ENCODE data around the gene CPEB1.
"Not testable (repeated sequence)": the region's sequence is repeated elsewhere in the genome, so short reads cannot be mapped to it uniquely, and the experiment has no call there.

CPEB1 gene

DNA sequence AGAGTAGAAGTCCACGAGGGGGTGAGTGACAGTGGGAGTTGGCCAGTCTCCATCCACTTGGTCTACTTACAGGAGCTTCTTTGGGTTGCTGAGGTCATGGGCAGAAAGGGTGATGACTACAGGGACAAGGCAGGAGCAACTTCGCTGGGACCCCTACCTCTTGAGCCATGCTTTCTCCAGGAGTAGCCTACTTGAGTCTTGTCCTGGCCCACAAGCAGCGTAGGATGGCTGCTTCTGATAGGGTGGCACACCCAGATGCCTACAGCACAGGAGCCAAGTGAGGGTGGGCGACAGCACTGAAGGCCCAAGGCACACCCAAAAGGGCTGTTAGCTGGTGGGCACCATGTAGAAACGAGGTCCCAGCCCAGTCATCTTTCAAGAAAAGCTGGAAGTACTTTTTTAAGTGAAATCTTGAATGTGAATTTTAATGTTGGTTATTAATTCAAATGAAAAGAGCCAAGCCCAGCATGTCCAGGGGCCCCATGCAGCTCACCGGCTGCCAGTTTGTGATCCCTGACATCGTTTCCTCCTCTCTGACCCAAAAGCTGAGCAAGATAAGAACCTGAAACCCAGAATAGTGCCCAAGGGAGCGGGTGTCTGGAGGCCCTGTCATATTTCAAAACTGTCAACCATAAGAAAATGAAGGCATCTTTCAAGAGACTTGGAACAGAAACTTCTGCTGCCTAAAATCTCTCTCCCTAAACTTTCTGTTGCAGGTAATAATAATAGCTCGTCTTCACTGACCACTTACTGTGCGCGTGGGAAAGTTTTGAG, 2.2 kb upstream of the CPEB1 start:
- no peak for DNase-seq (ENCODE audit: low read depth)

DNA sequence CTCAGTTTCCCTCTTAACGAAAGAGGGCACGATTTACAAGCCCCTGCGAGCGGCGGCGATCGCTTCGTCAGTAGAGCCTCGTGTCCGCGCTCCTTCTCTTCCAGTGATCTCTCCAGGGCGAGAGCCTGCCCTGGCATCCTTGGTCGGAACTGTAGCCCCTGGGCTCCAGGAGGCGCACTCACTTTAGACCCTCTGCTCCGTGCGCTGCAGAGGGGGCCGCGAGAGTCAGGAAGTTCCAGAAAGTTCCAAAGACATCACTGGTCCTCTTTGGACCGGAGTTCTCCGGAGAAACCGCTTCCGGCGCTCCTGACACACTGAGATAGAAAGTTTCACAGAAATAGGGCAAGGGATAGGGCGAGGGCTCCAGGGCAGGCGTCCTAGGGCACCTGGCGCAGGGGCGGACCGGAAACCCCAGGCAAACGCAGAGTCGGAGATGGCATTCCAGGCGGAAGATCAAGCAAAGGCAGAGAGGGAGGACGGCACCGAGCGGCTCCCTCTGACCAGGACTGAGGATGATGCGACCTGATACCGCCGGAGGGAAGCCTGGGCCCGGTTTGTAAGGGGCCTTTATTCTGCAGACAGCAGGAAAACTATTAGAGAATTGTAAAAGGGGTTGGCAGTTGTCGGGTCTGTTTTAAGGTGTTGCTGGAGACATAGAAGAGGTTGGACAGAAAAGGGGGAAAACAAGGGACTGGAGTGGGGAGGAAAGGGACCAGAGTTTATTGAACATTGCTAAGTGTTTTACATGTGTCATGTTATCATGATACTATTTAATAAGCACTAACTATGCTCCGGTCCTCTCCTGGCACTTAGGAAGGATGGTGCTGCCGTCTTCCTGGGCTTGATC, 1.3 kb upstream of the CPEB1 start:
- DNase-seq (ENCODE audit: low read depth) = no peak

DNA sequence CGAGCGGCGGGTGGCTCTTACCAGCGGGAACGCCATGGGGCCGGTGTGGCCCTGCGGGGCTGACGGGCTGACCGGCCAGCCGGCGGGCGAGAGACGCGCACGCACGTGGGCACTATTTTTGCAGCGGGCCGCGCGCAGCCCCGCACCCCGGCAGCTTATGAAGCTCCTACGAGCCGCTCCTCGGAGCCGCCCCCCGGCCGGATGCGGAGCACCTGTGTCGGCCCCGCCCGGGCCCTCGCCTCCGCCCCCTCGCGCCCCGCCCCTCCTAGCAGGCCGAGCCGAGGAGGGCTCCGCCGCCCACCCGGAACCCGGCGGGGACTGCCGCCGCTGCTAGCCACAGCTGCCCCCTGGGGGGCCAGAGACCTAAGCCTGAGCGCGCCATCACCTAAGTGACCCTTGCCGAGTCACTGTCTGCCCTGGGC, 683 bp upstream of the CPEB1 start:
- DNase-seq (ENCODE audit: low read depth) = no peak

DNA sequence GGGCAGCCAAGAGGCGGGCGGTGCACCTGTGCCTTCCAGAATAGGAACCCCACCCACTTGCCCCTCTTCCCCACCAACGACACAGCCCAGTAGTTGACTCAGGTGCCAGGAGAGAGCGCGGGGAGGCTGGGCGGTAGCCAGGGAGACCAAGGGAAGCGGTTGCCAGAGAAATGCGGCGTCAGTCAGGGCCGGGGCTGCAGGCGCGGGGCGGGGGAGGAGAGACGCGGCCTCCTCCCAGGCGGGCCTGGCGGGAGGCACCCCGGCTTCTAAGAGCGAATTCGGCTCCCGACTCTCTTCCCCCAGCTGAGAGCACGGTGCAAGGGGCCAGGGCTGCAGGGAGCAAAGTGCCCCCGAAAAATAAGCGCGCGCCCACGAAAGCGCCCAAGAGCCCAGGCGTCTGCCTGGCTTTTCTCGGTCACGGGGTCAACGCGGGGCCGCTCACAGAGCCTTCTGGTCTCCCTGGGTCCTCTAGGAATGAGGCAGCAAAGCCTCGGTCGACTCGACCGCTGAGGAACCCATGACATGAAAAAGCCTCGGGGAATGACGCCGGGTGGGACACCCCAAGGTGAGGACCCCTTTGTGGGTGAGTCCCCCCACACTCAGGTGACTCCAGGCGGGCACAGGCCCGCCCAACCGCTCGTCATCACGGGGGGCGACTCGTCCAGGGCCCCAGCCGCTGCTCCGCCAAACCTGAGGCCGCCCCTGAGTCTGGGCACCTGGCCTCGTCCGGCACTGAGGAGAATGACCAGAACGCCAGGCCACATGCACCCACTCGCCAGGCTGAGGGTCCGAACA, 716 bp downstream of the CPEB1 start:
- DNase-seq (ENCODE audit: low read depth) = no peak

DNA sequence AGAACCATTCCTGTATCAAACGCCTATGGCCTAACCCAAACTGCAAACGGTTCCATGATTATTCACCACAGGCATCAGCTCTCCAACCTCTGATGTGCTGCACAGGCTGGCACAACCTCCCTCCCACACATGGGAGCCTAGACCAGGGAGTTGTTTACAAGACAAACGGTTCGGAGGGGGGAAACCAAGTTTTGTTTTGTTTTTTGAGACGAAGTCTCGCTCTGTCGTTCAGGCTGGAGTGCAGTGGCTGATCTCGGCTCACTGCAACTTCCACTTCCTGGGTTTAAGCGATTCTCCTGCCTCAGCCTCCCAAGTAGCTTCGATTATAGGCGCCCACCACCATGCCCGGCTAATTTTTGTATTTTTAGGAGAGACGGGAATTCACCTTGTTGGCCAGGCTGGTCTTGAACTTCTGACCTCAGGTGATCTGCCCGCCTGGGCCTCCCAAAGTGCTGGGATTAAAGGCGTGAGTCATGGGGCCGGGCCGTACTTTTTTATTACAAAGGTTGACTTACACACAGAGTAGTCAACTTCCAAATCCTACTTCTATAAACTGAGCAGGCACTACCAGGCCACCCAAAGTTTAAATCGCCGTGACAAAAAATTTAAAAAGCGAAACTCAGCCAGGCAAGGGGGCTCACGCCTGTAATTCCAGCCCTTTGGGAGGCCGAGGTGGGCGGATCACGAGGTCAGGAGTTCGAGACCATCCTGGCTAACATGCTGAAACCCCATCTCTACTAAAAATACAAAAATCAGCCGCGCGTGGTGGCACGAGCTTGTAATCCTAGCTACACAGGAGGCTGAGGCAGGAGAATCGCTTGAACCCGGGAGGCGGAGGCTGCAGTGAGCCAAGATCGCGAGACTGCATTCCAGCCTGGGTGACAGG, 2.0 kb downstream of the CPEB1 start:
- not testable (repeated sequence) for DNase-seq (ENCODE audit: low read depth)

DNA sequence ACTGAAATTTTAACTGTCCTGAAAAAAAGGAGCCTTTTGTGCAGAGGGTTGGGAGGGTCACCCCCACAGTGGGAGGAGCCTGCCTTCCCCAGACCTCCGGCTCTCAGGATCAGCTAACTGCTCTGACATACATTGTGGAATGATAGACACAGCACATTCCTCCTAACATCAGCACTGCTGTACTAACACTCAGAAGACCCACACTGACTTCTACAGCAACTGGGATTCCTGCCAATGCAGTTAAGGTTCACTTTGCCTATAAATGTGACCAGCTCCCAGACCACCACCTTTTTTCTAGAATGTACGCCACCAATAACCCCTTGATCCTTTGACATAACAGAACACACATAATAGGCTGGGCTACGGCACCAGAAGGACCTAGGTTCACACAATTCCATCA, 3.2 kb downstream of the CPEB1 start:
- DNase-seq (ENCODE audit: low read depth) = no peak

GRCh38 chr15:82642656-82643055, 4.5 kb downstream of the CPEB1 start:
- DNase-seq (ENCODE audit: low read depth) = no peak

DNA sequence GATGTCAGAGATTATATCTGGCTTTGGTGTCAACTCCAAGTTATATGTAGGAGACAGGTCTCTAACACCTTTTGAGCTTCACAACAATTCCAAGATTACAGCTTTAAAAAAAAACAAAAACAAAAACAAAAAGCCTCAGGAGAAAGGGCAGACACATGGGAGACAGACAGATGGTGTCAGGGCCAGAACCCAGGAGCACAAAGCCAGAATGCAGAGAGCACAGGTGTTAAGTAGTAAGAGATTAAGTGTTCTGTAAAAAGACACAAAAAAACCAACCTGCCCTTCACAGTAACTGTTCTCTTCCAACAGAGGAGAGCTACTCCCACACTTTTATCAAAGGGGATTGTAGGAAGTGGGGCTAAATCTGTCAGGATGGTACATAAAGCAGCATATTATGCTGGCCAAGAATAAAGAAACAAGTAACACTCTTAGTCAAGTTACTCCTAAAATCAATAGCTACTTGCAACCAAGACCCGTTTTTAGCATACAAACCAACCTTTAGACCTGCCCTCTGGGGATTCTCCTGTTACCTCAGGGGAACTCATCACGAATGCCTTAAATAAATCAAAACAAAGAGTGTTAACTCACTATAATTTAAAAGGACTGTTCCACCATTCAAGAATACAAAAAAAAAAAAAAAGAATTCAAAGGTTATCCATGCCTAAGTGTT, 5.9 kb downstream of the CPEB1 start:
- no peak for DNase-seq (ENCODE audit: low read depth)

DNA sequence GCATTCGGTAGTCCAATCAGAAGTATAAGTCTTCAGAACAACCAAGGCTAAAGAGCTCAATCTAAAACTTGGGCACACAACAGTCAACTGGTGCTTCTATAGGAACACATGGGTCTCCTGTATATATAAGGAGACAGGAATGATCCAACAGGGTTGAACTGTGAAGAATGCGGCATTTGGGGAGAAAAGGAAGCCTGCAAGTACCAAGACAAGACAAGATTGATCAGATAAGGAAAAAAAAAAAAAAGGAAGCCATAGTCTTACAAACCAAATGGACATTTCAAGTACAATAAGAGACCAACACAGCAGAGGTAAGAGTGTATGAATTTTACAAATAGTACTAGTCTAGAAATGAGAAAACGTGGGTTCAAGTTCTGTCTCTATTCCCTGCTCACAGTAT, 6.5 kb downstream of the CPEB1 start:
- no peak for DNase-seq (ENCODE audit: low read depth)

DNA sequence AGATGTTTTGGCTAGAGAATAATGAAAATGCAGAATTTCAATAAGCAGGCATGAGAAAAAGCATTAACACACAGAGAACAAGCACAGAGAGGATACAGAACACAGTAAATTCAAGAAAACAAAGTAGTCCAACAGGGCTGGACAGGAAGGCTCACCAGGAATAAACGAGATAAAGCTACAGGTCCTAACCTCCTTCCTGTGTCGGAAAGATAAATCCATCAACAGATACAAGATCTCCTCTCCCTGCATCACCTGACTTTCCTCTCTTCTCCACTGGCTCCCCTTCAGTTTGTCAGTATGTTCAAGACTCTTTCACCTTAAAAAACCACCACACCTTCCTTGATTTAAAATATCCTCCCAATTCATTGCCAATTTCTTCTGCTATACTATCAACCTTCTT, 11.4 kb downstream of the CPEB1 start:
- no peak for DNase-seq (ENCODE audit: low read depth)

DNA sequence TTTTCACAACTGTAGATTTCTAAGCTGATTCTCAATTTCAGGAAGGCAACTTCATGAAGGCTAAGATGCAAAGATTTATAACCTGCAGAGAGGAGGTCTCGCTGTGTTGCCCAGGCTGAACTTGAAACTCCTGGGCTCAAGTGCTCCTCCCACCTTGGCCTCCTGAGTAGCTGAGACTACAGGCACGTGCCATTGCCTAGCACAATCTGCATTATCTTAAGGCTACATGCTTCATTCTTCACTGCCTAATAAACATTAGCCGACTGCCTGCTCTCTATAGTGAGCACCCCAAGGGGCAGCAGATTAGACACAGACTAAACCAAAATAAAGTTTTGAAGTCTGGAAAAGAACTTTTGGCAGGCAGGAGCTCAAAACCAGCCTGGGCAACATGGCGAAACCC, 17.1 kb downstream of the CPEB1 start:
- DNase-seq (ENCODE audit: low read depth) = no peak

- DNase-seq (ENCODE audit: low read depth) = no peak
Measured at GRCh38 chr15:82625136-82625535, 22.0 kb downstream of the CPEB1 start.

DNA sequence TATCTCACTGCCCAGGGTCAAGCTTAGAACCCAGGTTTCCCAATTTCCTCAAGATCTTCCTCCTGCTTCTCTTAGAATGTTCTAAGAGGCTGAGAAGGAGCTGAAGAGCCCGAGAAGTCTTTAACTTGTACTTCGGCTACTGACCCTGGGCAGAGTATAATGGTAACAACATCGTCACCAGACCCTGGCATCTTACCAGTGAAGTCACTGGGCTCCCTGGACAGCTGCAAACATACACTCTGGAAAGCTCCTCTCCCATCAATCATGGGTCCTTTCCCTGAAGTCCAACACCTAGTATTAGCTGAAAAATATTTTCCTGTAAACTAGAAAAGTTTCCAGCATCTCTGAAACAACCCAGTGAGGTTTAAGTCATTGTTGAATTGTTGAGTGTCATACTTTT, 22.7 kb downstream of the CPEB1 start:
- DNase-seq (ENCODE audit: low read depth) = no peak

DNA sequence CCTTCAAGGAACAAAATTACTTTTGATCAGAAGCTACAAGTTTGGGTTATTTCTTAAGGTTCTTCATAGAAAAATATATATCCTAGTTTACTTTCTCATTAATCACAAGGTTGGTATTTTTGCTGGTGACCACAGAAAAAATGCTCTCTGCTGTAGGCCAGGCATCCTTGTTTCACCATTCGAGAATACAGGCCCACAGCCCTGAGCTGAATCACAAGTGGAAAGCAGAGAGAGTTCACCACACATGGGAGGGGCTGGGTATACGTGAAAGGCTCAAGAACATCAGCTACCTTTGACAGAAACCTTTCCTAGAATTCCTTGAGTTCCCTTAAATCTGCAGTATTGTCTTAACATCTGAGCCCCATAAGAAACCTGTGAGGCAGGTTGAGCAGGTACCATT, 23.2 kb downstream of the CPEB1 start:
- DNase-seq (ENCODE audit: low read depth) = no peak

DNA sequence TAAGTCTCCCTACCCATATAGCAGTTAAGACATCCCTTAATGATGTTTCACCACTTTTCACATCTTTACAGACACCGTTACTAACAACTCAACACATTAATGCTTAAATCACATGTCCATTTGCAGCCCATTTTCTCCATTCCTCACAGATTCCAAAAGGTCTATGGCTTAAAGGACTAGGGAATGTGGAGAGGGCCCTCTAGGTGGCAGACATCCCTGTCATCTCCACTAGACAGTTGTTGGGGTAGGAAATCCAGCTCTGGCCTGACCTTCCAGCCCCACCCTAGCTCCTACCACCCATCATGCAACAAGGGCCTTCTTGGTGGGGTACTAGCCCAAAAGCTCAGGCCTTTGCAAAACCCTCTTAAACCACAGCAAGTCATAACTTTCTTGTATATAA, 25.2 kb downstream of the CPEB1 start:
- no peak for DNase-seq (ENCODE audit: low read depth)

GRCh38 chr15:82613747-82614146, 33.4 kb downstream of the CPEB1 start:
- no peak for DNase-seq (ENCODE audit: low read depth)

- no peak for DNase-seq (ENCODE audit: low read depth)
Measured at GRCh38 chr15:82611348-82611747, 35.8 kb downstream of the CPEB1 start.

GRCh38 chr15:82602195-82602594, 45.0 kb downstream of the CPEB1 start:
- DNase-seq (ENCODE audit: low read depth) = no peak

DNA sequence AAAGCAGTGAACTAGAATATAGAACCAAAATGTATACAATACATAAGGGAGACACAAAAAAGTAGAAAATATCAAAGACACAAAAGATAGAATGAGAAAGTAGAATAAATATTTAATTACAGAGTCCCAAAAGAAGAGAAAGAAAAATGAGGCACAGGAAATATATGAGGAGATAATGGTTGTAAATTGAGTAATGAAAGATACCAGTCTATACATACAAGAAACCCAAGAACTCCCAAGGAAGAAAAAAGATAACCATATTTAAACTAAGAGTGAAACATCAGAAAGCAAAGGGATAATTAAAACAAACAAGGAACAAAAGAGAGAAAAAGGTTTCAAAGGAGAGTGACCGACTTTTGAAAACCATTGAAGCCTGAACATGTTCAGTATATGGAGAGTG, 47.3 kb downstream of the CPEB1 start:
- DNase-seq (ENCODE audit: low read depth) = no peak

- no peak for DNase-seq (ENCODE audit: low read depth)
Measured at GRCh38 chr15:82597815-82598214, 49.3 kb downstream of the CPEB1 start.

- no peak for DNase-seq (ENCODE audit: low read depth)
Measured at GRCh38 chr15:82595766-82596165, 51.4 kb downstream of the CPEB1 start.
